ENCODE results near the gene YPEL3.

YPEL3 gene

GRCh38 chr16:30077656-30078055 lies 18.4 kb downstream of the YPEL3 start:
- TF ChIP-seq, protein P1, sequence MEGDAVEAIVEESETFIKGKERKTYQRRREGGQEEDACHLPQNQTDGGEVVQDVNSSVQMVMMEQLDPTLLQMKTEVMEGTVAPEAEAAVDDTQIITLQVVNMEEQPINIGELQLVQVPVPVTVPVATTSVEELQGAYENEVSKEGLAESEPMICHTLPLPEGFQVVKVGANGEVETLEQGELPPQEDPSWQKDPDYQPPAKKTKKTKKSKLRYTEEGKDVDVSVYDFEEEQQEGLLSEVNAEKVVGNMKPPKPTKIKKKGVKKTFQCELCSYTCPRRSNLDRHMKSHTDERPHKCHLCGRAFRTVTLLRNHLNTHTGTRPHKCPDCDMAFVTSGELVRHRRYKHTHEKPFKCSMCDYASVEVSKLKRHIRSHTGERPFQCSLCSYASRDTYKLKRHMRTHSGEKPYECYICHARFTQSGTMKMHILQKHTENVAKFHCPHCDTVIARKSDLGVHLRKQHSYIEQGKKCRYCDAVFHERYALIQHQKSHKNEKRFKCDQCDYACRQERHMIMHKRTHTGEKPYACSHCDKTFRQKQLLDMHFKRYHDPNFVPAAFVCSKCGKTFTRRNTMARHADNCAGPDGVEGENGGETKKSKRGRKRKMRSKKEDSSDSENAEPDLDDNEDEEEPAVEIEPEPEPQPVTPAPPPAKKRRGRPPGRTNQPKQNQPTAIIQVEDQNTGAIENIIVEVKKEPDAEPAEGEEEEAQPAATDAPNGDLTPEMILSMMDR (conservative IDR thresholded peaks at IDR 0.05; ENCODE audit: control insufficient read depth, insufficient read depth, low read depth, low read length), result no peak
- H3K4me3 ChIP-seq (ENCODE audit: control insufficient read depth, low read depth, low read length), result no peak overlapping the region
- peak; percentile 51 for DNase-seq (ENCODE audit: low read depth)

- peak overlapping the region; percentile 91 for H3K4me3 ChIP-seq (ENCODE audit: control insufficient read depth, low read depth, low read length)
- TF ChIP-seq, protein P1 (conservative IDR thresholded peaks at IDR 0.05; ENCODE audit: control insufficient read depth, insufficient read depth, low read depth, low read length), result no peak
- no peak for DNase-seq (ENCODE audit: low read depth)
Measured at GRCh38 chr16:30076276-30076791, 19.7 kb downstream of the YPEL3 start.

GRCh38 chr16:30075503-30076275 lies 20.3 kb downstream of the YPEL3 start, which contains the start of gene PPP4C:
PPP4C (plus strand) TSS chr16:30075994; CDS start chr16:30076378, 384 bp downstream.
- H3K4me3 ChIP-seq (ENCODE audit: control insufficient read depth, low read depth, low read length), result peak within 1 kb of the TSS; percentile 91
- peak; percentile 86 for DNase-seq (ENCODE audit: low read depth)
- TF ChIP-seq, protein P1 (conservative IDR thresholded peaks at IDR 0.05; ENCODE audit: control insufficient read depth, insufficient read depth, low read depth, low read length), result no peak

DNA sequence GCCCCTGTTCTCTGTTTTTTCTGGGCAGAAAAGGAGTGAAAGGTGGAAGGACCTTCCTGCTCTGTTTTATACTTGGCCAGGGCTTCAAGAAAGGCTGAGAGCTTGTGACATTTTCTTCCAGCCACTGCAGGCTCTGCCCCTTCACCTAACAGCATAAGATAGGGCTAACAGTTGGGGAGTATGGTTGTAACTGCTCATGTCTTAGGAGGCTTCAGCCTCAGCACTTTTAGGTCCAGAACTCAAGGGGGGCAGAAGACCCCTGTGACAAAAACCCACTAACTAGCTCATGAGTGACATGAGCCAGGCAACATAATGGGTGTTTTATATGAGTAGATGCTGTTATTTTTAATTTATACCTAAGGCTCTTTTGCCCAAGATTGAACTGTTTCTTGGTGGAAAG lies 25.5 kb downstream of the YPEL3 start:
- DNase-seq (ENCODE audit: low read depth), result no peak
- H3K4me3 ChIP-seq (ENCODE audit: control insufficient read depth, low read depth, low read length), result no peak overlapping the region
- TF ChIP-seq, protein P1 (conservative IDR thresholded peaks at IDR 0.05; ENCODE audit: control insufficient read depth, insufficient read depth, low read depth, low read length), result no peak

DNA sequence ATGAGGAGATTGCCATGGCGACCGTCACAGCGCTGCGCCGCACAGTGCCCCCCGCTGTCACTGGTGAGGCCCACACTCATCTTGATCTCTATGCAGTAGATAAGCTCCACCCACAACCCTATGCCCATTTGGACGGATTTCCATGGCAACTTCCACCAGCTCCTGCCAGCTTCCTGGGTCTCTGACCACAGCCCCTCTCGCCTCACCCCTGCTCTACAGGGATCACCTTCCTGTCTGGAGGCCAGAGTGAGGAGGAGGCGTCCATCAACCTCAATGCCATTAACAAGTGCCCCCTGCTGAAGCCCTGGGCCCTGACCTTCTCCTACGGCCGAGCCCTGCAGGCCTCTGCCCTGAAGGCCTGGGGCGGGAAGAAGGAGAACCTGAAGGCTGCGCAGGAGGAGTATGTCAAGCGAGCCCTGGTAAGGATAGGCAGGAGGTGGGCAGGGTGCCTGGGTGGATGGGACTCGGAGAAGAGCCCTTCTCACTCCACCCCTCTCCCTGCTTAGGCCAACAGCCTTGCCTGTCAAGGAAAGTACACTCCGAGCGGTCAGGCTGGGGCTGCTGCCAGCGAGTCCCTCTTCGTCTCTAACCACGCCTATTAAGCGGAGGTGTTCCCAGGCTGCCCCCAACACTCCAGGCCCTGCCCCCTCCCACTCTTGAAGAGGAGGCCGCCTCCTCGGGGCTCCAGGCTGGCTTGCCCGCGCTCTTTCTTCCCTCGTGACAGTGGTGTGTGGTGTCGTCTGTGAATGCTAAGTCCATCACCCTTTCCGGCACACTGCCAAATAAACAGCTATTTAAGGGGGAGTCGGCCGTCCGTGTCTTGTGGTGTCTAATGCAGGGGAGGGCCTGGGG lies 26.2 kb downstream of the YPEL3 start:
- TF ChIP-seq, protein P1 (conservative IDR thresholded peaks at IDR 0.05; ENCODE audit: control insufficient read depth, insufficient read depth, low read depth, low read length), result no peak
- H3K4me3 ChIP-seq (ENCODE audit: control insufficient read depth, low read depth, low read length), result no peak overlapping the region
- peak; percentile 32 for DNase-seq (ENCODE audit: low read depth)

GRCh38 chr16:30068750-30069610 lies 27.0 kb downstream of the YPEL3 start:
- no peak overlapping the region for H3K4me3 ChIP-seq (ENCODE audit: control insufficient read depth, low read depth, low read length)
- DNase-seq (ENCODE audit: low read depth), result peak; percentile 48
- TF ChIP-seq, protein P1 (conservative IDR thresholded peaks at IDR 0.05; ENCODE audit: control insufficient read depth, insufficient read depth, low read depth, low read length), result peak; percentile 44

Measured in fibroblast of mammary gland (primary cell).